GM12878 (cell line): ENCODE measurements around the gene MRTFB. TPM values are rescaled to one million over a fixed set of nuclear protein-coding genes. Genes with fewer than 3 reads are reported as not detected.

Experiments used
- ATAC-seq: fragments of 200-7000 bp; cut with Tn5 transposase; 3 replicates; pipeline ENCODE4 v1.9.1; 2020; ENCODE audit warnings: mild to moderate bottlenecking, moderate library complexity
- BruUV-seq: library from RNA; stranded (reverse); fragments of 400-500 nt; replicated peaks from 2 replicates; lab custom pipeline; 2021; lab: Mats Ljungman, UMichigan
- CTCF ChIA-PET: fragments of 300-600 bp; sonication (Branson Sonifier 250); formaldehyde crosslinking; extraction: SDS; loops from one replicate; lab custom pipeline; 2021; ENCODE audit warnings: inconsistent platforms; lab: Yijun Ruan, JAX
- POLR2A ChIA-PET: fragments of 350-600 bp; formaldehyde crosslinking; extraction: SDS; loops from one replicate; lab custom pipeline; 2021; ENCODE audit warnings: inconsistent platforms; lab: Charles Lee
- RAD21 ChIA-PET: fragments of 300-600 bp; sonication (Branson Sonifier 250); formaldehyde crosslinking; loops from one replicate; lab custom pipeline; 2023; ENCODE audit warnings: antibody characterized with exemption; ENCODE audit not compliant: unreplicated experiment; lab: Charles Lee
- SMC1A ChIA-PET: fragments of 300-600 bp; sonication (Branson Sonifier 250); formaldehyde crosslinking; loops from one replicate; lab custom pipeline; 2023; ENCODE audit not compliant: unreplicated experiment, uncharacterized antibody; lab: Charles Lee
- DNase-seq: peaks from one replicate; pipeline ENCODE4 v3.0.0-alpha.2; 2011; ENCODE audit warnings: low read depth, low spot score
- FAIRE-seq: peaks from 3 replicates; lab custom pipeline; 2011; peaks lifted over from hg19 to GRCh38; lab: Jason Lieb, UNC
- H2AFZ ChIP-seq: 2 replicates; pipeline ENCODE4 v1.6.0; 2011; ENCODE audit warnings: low read depth, low read length, control low read depth; ENCODE audit not compliant: control insufficient read depth
- H3K27ac ChIP-seq: 2 replicates; pipeline ENCODE4 v1.5.1; 2011; ENCODE audit warnings: control low read depth; ENCODE audit not compliant: control insufficient read depth, insufficient read depth
- H3K27me3 ChIP-seq, 2 experiments: replicated peaks in 1 of 2; 2 replicates each; pipeline versions ENCODE4 v1.6.0 to v1.6.1; 2011; ENCODE audit warnings: low read length in 1 of 2; ENCODE audit not compliant: control insufficient read depth in 2 of 2, insufficient read depth in 2 of 2
- H3K36me3 ChIP-seq, 2 experiments: 2 replicates each; pipeline ENCODE4 v1.5.1; 2011; ENCODE audit warnings: low read length in 1 of 2; ENCODE audit not compliant: control insufficient read depth in 2 of 2, insufficient read depth in 2 of 2
- H3K4me1 ChIP-seq: 2 replicates; pipeline ENCODE4 v1.6.1; 2011; ENCODE audit warnings: mild to moderate bottlenecking, low read length, moderate library complexity, mixed read lengths; ENCODE audit not compliant: control insufficient read depth, insufficient read depth
- H3K4me2 ChIP-seq: 2 replicates; pipeline ENCODE4 v1.6.0; 2011; ENCODE audit warnings: control low read depth; ENCODE audit not compliant: control insufficient read depth, insufficient read depth
- H3K4me3 ChIP-seq: fragments of 200-600 bp; sonication (generic); 2 replicates; pipeline ENCODE4 v1.5.1; 2016
- H3K79me2 ChIP-seq: 2 replicates; pipeline ENCODE4 v1.6.0; 2011; ENCODE audit warnings: low read length; ENCODE audit not compliant: control insufficient read depth, insufficient read depth
- H3K9ac ChIP-seq: 2 replicates; pipeline ENCODE4 v1.8.0; 2011; ENCODE audit warnings: low read length, control low read depth, mixed read lengths; ENCODE audit not compliant: control insufficient read depth, insufficient read depth
- H3K9me3 ChIP-seq: replicated peaks from 3 replicates; pipeline ENCODE4 v1.5.1; 2011; ENCODE audit warnings: mild to moderate bottlenecking, low read length; ENCODE audit not compliant: control insufficient read depth, insufficient read depth
- H4K20me1 ChIP-seq: 2 replicates; pipeline ENCODE4 v1.6.0; 2011; ENCODE audit not compliant: control insufficient read depth, insufficient read depth
- ASH2L ChIP-seq: fragments of 300-600, 200-600 bp; sonication (generic); IDR thresholded peaks from 2 replicates; pipeline ENCODE4 v1.6.1; 2017; ENCODE audit warnings: low read depth, mild to moderate bottlenecking, borderline replicate concordance
- BACH1 ChIP-seq: fragments of 450-650 bp; IDR thresholded peaks from 2 replicates; pipeline ENCODE4 v1.6.1; 2017; ENCODE audit warnings: mild to moderate bottlenecking, borderline replicate concordance
- BHLHE40 ChIP-seq, 2 experiments: fragments of 450-650 bp in 1 of 2; IDR thresholded peaks; 2 replicates each; pipeline ENCODE4 v1.6.1; 2011 to 2017; ENCODE audit warnings: low read depth in 2 of 2, borderline replicate concordance in 1 of 2, improper control_type of control experiment in 1 of 2, low read length in 1 of 2, mild to moderate bottlenecking in 1 of 2
- FOS ChIP-seq: IDR thresholded peaks from 3 replicates; pipeline ENCODE4 v1.6.1; 2011; ENCODE audit warnings: borderline replicate concordance; ENCODE audit not compliant: insufficient read length; ENCODE audit errors: extremely low read depth
- KLF5 ChIP-seq: fragments of 450-650 bp; IDR thresholded peaks from 2 replicates; pipeline ENCODE4 v1.6.1; 2014; ENCODE audit warnings: mild to moderate bottlenecking; ENCODE audit not compliant: partially characterized antibody
- MXI1 ChIP-seq: fragments of 150-350 bp; IDR thresholded peaks from 2 replicates; pipeline ENCODE4 v1.6.1; 2011; ENCODE audit warnings: low read depth, mild to moderate bottlenecking, inconsistent platforms, low read length, improper control_type of control experiment
- MYC ChIP-seq: IDR thresholded peaks from 2 replicates; pipeline ENCODE4 v1.6.1; 2011; ENCODE audit warnings: mild to moderate bottlenecking, low read length, moderate library complexity, inconsistent platforms; ENCODE audit not compliant: insufficient read depth, insufficient replicate concordance, insufficient read length, severe bottlenecking
- NFXL1 ChIP-seq: fragments of 450-650 bp; IDR thresholded peaks from 2 replicates; pipeline ENCODE4 v1.6.1; 2017; ENCODE audit warnings: antibody characterized with exemption, mild to moderate bottlenecking, borderline replicate concordance
- POU2F2 ChIP-seq: IDR thresholded peaks from 3 replicates; pipeline ENCODE4 v1.6.1; 2011; ENCODE audit warnings: low read depth, mild to moderate bottlenecking, low read length, borderline replicate concordance
- RAD21 ChIP-seq: IDR thresholded peaks from 2 replicates; pipeline ENCODE4 v1.6.1; 2011; ENCODE audit warnings: mild to moderate bottlenecking, low read depth, low read length, moderate library complexity; ENCODE audit not compliant: insufficient read depth
- SMC3 ChIP-seq: IDR thresholded peaks from 2 replicates; pipeline ENCODE4 v1.6.1; 2011; ENCODE audit warnings: low read length, improper control_type of control experiment, borderline replicate concordance
- SUZ12 ChIP-seq: fragments of 200-600 bp; sonication (generic); IDR thresholded peaks from one replicate; pipeline ENCODE4 v1.6.1; 2018; ENCODE audit warnings: antibody characterized with exemption, mild to moderate bottlenecking; ENCODE audit not compliant: unreplicated experiment
- TAF1 ChIP-seq: IDR thresholded peaks from 2 replicates; pipeline ENCODE4 v1.6.1; 2011; ENCODE audit warnings: mild to moderate bottlenecking, low read depth, low read length, borderline replicate concordance
- ZSCAN29 ChIP-seq: fragments of 450-650 bp; IDR thresholded peaks from 2 replicates; pipeline ENCODE4 v1.6.1; 2017; ENCODE audit warnings: mild to moderate bottlenecking, moderate library complexity
- WGBS: methylation state at CpG from one replicate; pipeline ENCODE4 v1.1.6; 2016; ENCODE audit warnings: low lambda C conversion rate; ENCODE audit not compliant: insufficient replicate concordance, insufficient coverage; ENCODE audit errors: missing lambda C conversion rate; 5-methylcytosine and 5-hydroxymethylcytosine counted together
- in situ Hi-C: fragments of 300-500 bp; cut with MboI; formaldehyde crosslinking; loops from 9 replicates; pipeline ENCODE4 v1.14.3; 2018; ENCODE audit warnings: mixed read lengths
- intact Hi-C: fragments of 100-400 bp; cut with micrococcal nuclease; formaldehyde crosslinking; loops from one replicate; pipeline ENCODE4 v1.14.2; 2022; ENCODE audit not compliant: unreplicated experiment
- polyA plus RNA-seq, 11 experiments: library from polyadenylated mRNA; depleted of rRNA in 4 of 11; unstranded in 6 of 11; stranded (reverse) in 5 of 11; fragments of >200 nt; fragmentation: Nextera tagmentation in 4 of 11; fragmentation: Illumina TruSeq in 1 of 11; extraction: Ambion mirVana in 4 of 11; extraction: Trizol in 1 of 11; gene quantifications; 1 replicate in 1 of 11; 2 replicates in 10 of 11; pipeline versions ENCODE4 v1.2.1 to v1.2.3, GENCODE V29; 2011 to 2016; ENCODE audit warnings: inconsistent platforms in 2 of 11, missing spikeins in 2 of 11, low read depth in 1 of 11
- total RNA-seq, 4 experiments: library from RNA; depleted of rRNA in 3 of 4; stranded (reverse); fragments of >200 nt in 3 of 4; fragmentation: Illumina TruSeq in 1 of 4; extraction: Trizol in 1 of 4; gene quantifications; 2 replicates each; pipeline versions ENCODE4 v1.2.1 to v1.2.3, GENCODE V29; 2013 to 2021
- TF ChIP-seq, protein P1 (sequence below), 3 experiments: IDR thresholded peaks in 2 of 3; conservative IDR thresholded peaks in 1 of 3; 2 replicates each; pipeline ENCODE4 v1.5.1; 2011; ENCODE audit warnings: low read depth in 3 of 3, low read length in 3 of 3, mild to moderate bottlenecking in 3 of 3, control low read depth in 2 of 3, moderate library complexity in 2 of 3, inconsistent platforms in 1 of 3, mixed read lengths in 1 of 3; ENCODE audit not compliant: control insufficient read depth in 2 of 3, insufficient read depth in 1 of 3; ENCODE audit errors: extremely low read depth in 1 of 3
- TF ChIP-seq, protein P2 (sequence below): fragments of 450-650 bp; IDR thresholded peaks from 2 replicates; pipeline ENCODE4 v1.6.1; 2018; ENCODE audit warnings: borderline replicate concordance, mild to moderate bottlenecking; ENCODE audit not compliant: partially characterized antibody

The MRTFB gene
- total and polyA plus RNA-seq, 10 of the 15 experiments (the other 5 are each of a cell fraction or from before 2014, with no cell fraction given) = 2.1 to 14.3 (median 8.0) TPM

DNA sequence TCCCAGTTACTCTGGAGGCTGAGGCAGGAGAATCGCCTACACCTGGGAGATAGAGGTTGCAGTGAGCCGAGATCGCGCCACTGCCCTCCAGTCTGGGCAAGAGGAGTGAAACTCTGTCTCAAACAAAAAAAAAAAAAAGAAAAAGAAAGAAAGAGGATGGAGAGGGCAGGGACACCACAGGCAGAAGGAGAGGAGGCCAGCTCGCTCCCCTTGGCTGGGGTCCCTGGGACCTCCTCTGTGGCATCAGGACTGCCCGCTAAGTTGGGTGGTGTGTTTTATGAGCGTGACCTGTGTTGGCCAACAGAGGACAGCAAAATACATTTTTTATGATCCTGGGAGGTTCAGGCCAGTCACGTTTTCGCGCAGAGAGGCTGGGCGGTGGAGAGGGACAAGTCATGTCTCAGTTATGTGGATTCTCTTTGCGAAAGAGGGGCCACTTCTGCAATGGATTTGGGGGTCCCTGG is 229.6 kb downstream of the MRTFB start:
- Histone ChIP-seq H4K20me1 (no peaks in the 10 kb centered on the region), H3K4me2 (no peak overlapping the region), H3K9ac (peak overlapping the region; percentile 58; the same call in 1 of the 2 replicates), H2AFZ (no peak overlapping the region), H3K4me1 (peaks cover 5% of the 10 kb centered on the region), H3K36me3 (no peaks in the 10 kb centered on the region), H3K27ac (no peak overlapping the region), H3K4me3 (0 out of 2 replicates have a peak overlapping the region, but pooled peaks have one; percentile 78), H3K79me2 (peaks cover 38% of the 10 kb centered on the region), H3K27me3 (no peaks in the 10 kb centered on the region), H3K9me3 (no peaks in the 10 kb centered on the region; the same call in 2 of the 3 replicates)
- WGBS = 51% methylated on average over 12 of the region's 12 CpGs
- intact Hi-C loops = loop anchor here (1.0 to 10.0 kb wide), 5 partner anchors 10 to 332 kb away; partner anchors contain the start of genes BFAR and PARN
- peak; percentile 76 for ATAC-seq
- ChIA-PET SMC1A (interaction anchor here (0.6 to 1.9 kb wide), 17 partner anchors 12 to 379 kb away, joined by 3 to 31 read pairs (median 4); no protein-coding TSS in a partner anchor), RAD21 (interaction anchor here (0.7 to 3.3 kb wide), 14 partner anchors 8 to 381 kb away, joined by 3 to 34 read pairs (median 4); partner anchors contain the start of gene ERCC4), POLR2A (interaction anchor here (1.2 kb wide), 1 partner anchor 9 kb away, joined by 3 read pairs; no protein-coding TSS in a partner anchor), CTCF (interaction anchor here (0.6 to 3.8 kb wide), 15 partner anchors 9 to 381 kb away, joined by 3 to 85 read pairs (median 4); partner anchors contain the start of gene ERCC4)
- DNase-seq = no peak
- in situ Hi-C loops = no loop called here
- FAIRE-seq = peak; percentile 98
- BruUV-seq = no TSS peak
- no peak for TF ChIP-seq FOS
- TF ChIP-seq KLF5 = no peak
- TF ChIP-seq ZSCAN29 = no peak
- TF ChIP-seq, protein P1, sequence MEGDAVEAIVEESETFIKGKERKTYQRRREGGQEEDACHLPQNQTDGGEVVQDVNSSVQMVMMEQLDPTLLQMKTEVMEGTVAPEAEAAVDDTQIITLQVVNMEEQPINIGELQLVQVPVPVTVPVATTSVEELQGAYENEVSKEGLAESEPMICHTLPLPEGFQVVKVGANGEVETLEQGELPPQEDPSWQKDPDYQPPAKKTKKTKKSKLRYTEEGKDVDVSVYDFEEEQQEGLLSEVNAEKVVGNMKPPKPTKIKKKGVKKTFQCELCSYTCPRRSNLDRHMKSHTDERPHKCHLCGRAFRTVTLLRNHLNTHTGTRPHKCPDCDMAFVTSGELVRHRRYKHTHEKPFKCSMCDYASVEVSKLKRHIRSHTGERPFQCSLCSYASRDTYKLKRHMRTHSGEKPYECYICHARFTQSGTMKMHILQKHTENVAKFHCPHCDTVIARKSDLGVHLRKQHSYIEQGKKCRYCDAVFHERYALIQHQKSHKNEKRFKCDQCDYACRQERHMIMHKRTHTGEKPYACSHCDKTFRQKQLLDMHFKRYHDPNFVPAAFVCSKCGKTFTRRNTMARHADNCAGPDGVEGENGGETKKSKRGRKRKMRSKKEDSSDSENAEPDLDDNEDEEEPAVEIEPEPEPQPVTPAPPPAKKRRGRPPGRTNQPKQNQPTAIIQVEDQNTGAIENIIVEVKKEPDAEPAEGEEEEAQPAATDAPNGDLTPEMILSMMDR (IDR thresholded peaks at IDR 0.05 in 2 of 3, conservative IDR thresholded peaks at IDR 0.05 in 1 of 3; ENCODE audit: control insufficient read depth in 2 of 3, extremely low read depth in 1 of 3, insufficient read depth in 1 of 3, low read depth in 3 of 3, low read length in 3 of 3) = peak; percentile 78 to 96 (median 84); a peak in 5 of 6 replicates
- TF ChIP-seq RAD21 = peak; percentile 96
- 0 out of 2 replicates have a peak, but pooled peaks have one; percentile 45 for TF ChIP-seq BACH1
- peak; percentile 75 for TF ChIP-seq MXI1
- TF ChIP-seq TAF1 = no peak
- peak; percentile 97 to 98 for TF ChIP-seq BHLHE40 (IDR thresholded peaks at IDR 0.05; ENCODE audit: borderline replicate concordance in 1 of 2, low read depth in 2 of 2, low read length in 1 of 2)
- TF ChIP-seq MYC = no peak
- no peak for TF ChIP-seq ASH2L
- TF ChIP-seq NFXL1 = no peak
- peak; percentile 95 for TF ChIP-seq SMC3
- no peak for TF ChIP-seq SUZ12
- TF ChIP-seq, protein P2, sequence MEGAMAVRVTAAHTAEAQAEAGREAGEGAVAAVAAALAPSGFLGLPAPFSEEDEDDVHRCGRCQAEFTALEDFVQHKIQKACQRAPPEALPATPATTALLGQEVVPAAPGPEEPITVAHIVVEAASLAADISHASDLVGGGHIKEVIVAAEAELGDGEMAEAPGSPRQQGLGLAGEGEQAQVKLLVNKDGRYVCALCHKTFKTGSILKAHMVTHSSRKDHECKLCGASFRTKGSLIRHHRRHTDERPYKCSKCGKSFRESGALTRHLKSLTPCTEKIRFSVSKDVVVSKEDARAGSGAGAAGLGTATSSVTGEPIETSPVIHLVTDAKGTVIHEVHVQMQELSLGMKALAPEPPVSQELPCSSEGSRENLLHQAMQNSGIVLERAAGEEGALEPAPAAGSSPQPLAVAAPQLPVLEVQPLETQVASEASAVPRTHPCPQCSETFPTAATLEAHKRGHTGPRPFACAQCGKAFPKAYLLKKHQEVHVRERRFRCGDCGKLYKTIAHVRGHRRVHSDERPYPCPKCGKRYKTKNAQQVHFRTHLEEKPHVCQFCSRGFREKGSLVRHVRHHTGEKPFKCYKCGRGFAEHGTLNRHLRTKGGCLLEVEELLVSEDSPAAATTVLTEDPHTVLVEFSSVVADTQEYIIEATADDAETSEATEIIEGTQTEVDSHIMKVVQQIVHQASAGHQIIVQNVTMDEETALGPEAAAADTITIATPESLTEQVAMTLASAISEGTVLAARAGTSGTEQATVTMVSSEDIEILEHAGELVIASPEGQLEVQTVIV = no peak
- 0 out of 3 replicates have a peak, but pooled peaks have one; percentile 16 for TF ChIP-seq POU2F2
